ENCODE results near the gene GTPBP4. TPM values are rescaled to one million over a fixed set of nuclear protein-coding genes. Genes with fewer than 3 reads are reported as not detected.
A peak's percentile ranks its signal among the peaks of the same experiment; 100 is the strongest.

Gene GTPBP4
- total RNA-seq, 2 experiments from 2014 or later: 50.3 to 53.7 TPM

DNA sequence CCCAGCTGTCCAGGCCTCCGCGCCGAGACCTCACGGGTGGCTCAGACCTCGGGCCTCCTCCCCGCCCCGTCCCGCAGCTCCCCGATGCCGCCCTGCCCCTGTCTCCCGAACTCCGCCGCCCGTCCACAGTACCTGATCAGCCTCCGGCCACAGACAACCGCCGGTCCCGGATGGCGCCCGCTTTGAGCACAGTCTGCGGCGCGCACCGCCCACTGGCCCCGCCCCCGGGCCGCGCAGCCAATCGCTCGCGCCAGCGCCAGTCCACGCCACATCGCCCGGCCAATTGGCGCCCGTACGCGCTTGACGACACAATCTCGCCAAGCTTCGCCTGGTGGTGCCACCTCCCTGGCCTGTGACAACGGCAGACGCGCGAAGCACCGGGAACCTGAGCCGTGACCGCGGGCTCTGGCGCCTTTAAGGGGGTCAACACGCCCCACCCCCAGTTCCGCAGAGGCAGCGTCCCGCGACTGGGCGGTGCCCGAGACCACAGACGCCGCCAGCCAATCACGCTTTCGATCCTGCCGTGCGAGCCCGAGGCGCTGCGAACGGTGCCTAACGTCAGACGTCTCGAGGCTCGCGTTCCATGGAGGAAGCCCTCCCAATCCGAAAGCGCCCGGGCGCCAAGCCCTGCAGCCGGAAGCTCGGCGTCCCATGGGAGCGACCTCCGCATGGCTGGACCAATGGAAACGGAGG lies 60.6 kb downstream of the GTPBP4 start, which contains the start of gene IDI1:
Gene IDI1 (minus strand): TSS at position 388 of the 693 bp plus-strand sequence. CDS start 116 bp downstream, at position 272.
- intact Hi-C loops (cut with DNase I, micrococcal nuclease): loop anchor here (1.0 to 2.0 kb wide), 4 partner anchors 8 to 118 kb away; partner anchors contain the start of genes GTPBP4 (in 2 of the 2) and LARP4B (in 1 of the 2)
- ATAC-seq (ENCODE audit: poor library complexity): peak; percentile 72
- Histone ChIP-seq H3K36me3 (ENCODE audit: insufficient read depth, low read length) (peaks cover 22% of the 10 kb centered on the region), H3K27ac (ENCODE audit: low read depth in 1 of 2, low read length in 2 of 2) (peak within 1 kb of the TSS; percentile 96 to 100), H3K4me3 (ENCODE audit: low read length) (peak within 1 kb of the TSS; percentile 91), H3K27me3 (ENCODE audit: control insufficient read depth in 1 of 2, insufficient read depth in 2 of 2, low read length in 2 of 2) (no peaks in the 10 kb centered on the region), H3K4me1 (ENCODE audit: insufficient read depth, low read length) (peaks cover 49% of the 10 kb centered on the region), H3K9me3 (ENCODE audit: control insufficient read depth in 1 of 2, insufficient read depth in 1 of 2, low read length in 2 of 2) (no peaks in the 10 kb centered on the region)
- Mint-ChIP-seq H3K9me3 (no peaks in the 10 kb centered on the region), H3K4me1 (ENCODE audit: low read depth) (peaks cover 90% of the 10 kb centered on the region), H3K4me3 (peak within 1 kb of the TSS; percentile 98), H3K36me3 (ENCODE audit: low read depth) (peaks cover 70% of the 10 kb centered on the region), H3K27me3 (peaks cover 5% of the 10 kb centered on the region), H3K27ac (peak within 1 kb of the TSS; percentile 98)
- peak; percentile 90 to 99 (median 95) for DNase-seq
- POLR2A ChIA-PET: interaction anchor here (0.6 to 3.0 kb wide), 22 partner anchors 9 to 913 kb away, joined by 3 to 51 read pairs (median 4); partner anchors contain the start of genes GTPBP4, IDI2, LARP4B and ZMYND11
- CTCF ChIA-PET: interaction anchor here (0.6 to 2.1 kb wide), 4 partner anchors 26 to 61 kb away, joined by 4 to 6 read pairs (median 5); partner anchors contain the start of gene GTPBP4
- TF ChIP-seq, protein P1, sequence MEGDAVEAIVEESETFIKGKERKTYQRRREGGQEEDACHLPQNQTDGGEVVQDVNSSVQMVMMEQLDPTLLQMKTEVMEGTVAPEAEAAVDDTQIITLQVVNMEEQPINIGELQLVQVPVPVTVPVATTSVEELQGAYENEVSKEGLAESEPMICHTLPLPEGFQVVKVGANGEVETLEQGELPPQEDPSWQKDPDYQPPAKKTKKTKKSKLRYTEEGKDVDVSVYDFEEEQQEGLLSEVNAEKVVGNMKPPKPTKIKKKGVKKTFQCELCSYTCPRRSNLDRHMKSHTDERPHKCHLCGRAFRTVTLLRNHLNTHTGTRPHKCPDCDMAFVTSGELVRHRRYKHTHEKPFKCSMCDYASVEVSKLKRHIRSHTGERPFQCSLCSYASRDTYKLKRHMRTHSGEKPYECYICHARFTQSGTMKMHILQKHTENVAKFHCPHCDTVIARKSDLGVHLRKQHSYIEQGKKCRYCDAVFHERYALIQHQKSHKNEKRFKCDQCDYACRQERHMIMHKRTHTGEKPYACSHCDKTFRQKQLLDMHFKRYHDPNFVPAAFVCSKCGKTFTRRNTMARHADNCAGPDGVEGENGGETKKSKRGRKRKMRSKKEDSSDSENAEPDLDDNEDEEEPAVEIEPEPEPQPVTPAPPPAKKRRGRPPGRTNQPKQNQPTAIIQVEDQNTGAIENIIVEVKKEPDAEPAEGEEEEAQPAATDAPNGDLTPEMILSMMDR (IDR thresholded peaks at IDR 0.05): no peak

- intact Hi-C loops (cut with DNase I, micrococcal nuclease): loop anchor here (1.0 to 2.0 kb wide), 3 partner anchors 8 to 61 kb away; partner anchors contain the start of gene GTPBP4 (in 2 of the 2)
- H3K4me1 Mint-ChIP-seq (ENCODE audit: low read depth): peaks cover 90% of the 10 kb centered on the region
- peak overlapping the region; percentile 96 to 100 for H3K27ac ChIP-seq (ENCODE audit: low read depth in 1 of 2, low read length in 2 of 2)
- peak overlapping the region; percentile 91 for H3K4me3 ChIP-seq (ENCODE audit: low read length)
- peaks cover 69% of the 10 kb centered on the region for H3K36me3 Mint-ChIP-seq (ENCODE audit: low read depth)
- POLR2A ChIA-PET: interaction anchor here (0.6 to 3.0 kb wide), 20 partner anchors 8 to 914 kb away, joined by 3 to 51 read pairs (median 5); partner anchors contain the start of genes GTPBP4, IDI2, LARP4B and ZMYND11
- no peak for DNase-seq
- H3K36me3 ChIP-seq (ENCODE audit: insufficient read depth, low read length): peaks cover 24% of the 10 kb centered on the region
- TF ChIP-seq, protein P1 (IDR thresholded peaks at IDR 0.05): no peak
- H3K27ac Mint-ChIP-seq: peak overlapping the region; percentile 98
- no peaks in the 10 kb centered on the region for H3K9me3 ChIP-seq (ENCODE audit: control insufficient read depth in 1 of 2, insufficient read depth in 1 of 2, low read length in 2 of 2)
- ATAC-seq (ENCODE audit: poor library complexity): no peak
- H3K4me3 Mint-ChIP-seq: peak overlapping the region; percentile 98
- CTCF ChIA-PET: interaction anchor here (0.6 to 2.1 kb wide), 6 partner anchors 19 to 61 kb away, joined by 3 to 6 read pairs (median 4); partner anchors contain the start of gene GTPBP4
- H3K27me3 Mint-ChIP-seq: peaks cover 5% of the 10 kb centered on the region
- H3K4me1 ChIP-seq (ENCODE audit: insufficient read depth, low read length): peaks cover 44% of the 10 kb centered on the region
- H3K27me3 ChIP-seq (ENCODE audit: control insufficient read depth in 1 of 2, insufficient read depth in 2 of 2, low read length in 2 of 2): no peaks in the 10 kb centered on the region
- H3K9me3 Mint-ChIP-seq: no peaks in the 10 kb centered on the region
Observed at GRCh38 chr10:1049425-1049958, 61.3 kb downstream of the GTPBP4 start.

GRCh38 chr10:1050145-1050544 lies 61.9 kb downstream of the GTPBP4 start:
- H3K27me3 Mint-ChIP-seq: peaks cover 5% of the 10 kb centered on the region
- CTCF ChIA-PET: interaction anchor here (1.0 to 2.1 kb wide), 5 partner anchors 13 to 60 kb away, joined by 3 to 6 read pairs (median 4); no protein-coding TSS in a partner anchor

More at GRCh38 chr10:1050145-1050544, 61.9 kb downstream of the GTPBP4 start:
- TF ChIP-seq, protein P1 (IDR thresholded peaks at IDR 0.05): no peak
- Histone ChIP-seq H3K27me3 (ENCODE audit: control insufficient read depth in 1 of 2, insufficient read depth in 2 of 2, low read length in 2 of 2) (no peaks in the 10 kb centered on the region), H3K27ac (ENCODE audit: low read depth in 1 of 2, low read length in 2 of 2) (peak overlapping the region; percentile 96 to 100), H3K4me3 (ENCODE audit: low read length) (peak overlapping the region; percentile 91), H3K4me1 (ENCODE audit: insufficient read depth, low read length) (peaks cover 44% of the 10 kb centered on the region), H3K36me3 (ENCODE audit: insufficient read depth, low read length) (peaks cover 24% of the 10 kb centered on the region), H3K9me3 (ENCODE audit: control insufficient read depth in 1 of 2, insufficient read depth in 1 of 2, low read length in 2 of 2) (no peaks in the 10 kb centered on the region)
- H3K4me3 Mint-ChIP-seq: peak overlapping the region; percentile 98
- peaks cover 90% of the 10 kb centered on the region for H3K4me1 Mint-ChIP-seq (ENCODE audit: low read depth)
- no peaks in the 10 kb centered on the region for H3K9me3 Mint-ChIP-seq
- intact Hi-C loops (cut with DNase I, micrococcal nuclease): loop anchor here in 1 of 2 experiments (1.0 kb wide), 1 partner anchor 24 kb away; no protein-coding TSS in a partner anchor
- ATAC-seq (ENCODE audit: poor library complexity) (no peak), DNase-seq (peak in 6 of 14 experiments; percentile 24 to 62 (median 36))
- peak overlapping the region; percentile 98 for H3K27ac Mint-ChIP-seq
- H3K36me3 Mint-ChIP-seq (ENCODE audit: low read depth): peaks cover 71% of the 10 kb centered on the region
- POLR2A ChIA-PET: interaction anchor here (0.6 to 3.0 kb wide), 8 partner anchors 8 to 120 kb away, joined by 3 to 51 read pairs (median 14); partner anchors contain the start of genes GTPBP4 and LARP4B

All from CD4-positive, alpha-beta T cell (primary cell).